ENCODE data around the gene KCNS1. TPM values are rescaled to one million over a fixed set of nuclear protein-coding genes. Genes with fewer than 3 reads are reported as not detected.

The KCNS1 gene
- total and polyA plus RNA-seq, 7 experiments from 2014 or later: 0.07 to 0.12 (median 0.08) TPM; not detected in 4

- Mint-ChIP-seq H3K27me3 (no peaks in the 10 kb centered on the region), H3K4me3 (peak overlapping the region in 7 of 10 donors; percentile 12 to 61 (median 46)), H3K4me1 (peaks cover 57 to 96% (median 91%) of the 10 kb centered on the region in 7 donors), H3K36me3 (peaks cover 11 to 47% (median 22%) of the 10 kb centered on the region in 5 donors), H3K9me3 (no peaks in the 10 kb centered on the region), H3K27ac (peak overlapping the region; percentile 17 to 89 (median 79))
- ChIA-PET POLR2A (interaction anchor here (0.8 to 1.2 kb wide), 2 partner anchors 9 to 37 kb away, joined by 3 to 4 read pairs; no protein-coding TSS in a partner anchor), CTCF (interaction anchor here (0.6 to 1.8 kb wide), 3 partner anchors 10 to 310 kb away, joined by 3 to 7 read pairs (median 3); no protein-coding TSS in a partner anchor)
- H3K4me1 ChIP-seq (ENCODE audit: control insufficient read depth in 2 of 2, insufficient read depth in 2 of 2, low read length in 2 of 2): peaks cover 47 to 59% of the 10 kb centered on the region in 2 donors
- H3K27me3 ChIP-seq (ENCODE audit: control insufficient read depth in 2 of 2, insufficient read depth in 2 of 2, low read length in 2 of 2): no peaks in the 10 kb centered on the region
- peaks cover 9 to 64% (median 16%) of the 10 kb centered on the region in 3 experiments for H3K36me3 ChIP-seq (ENCODE audit: control insufficient read depth in 2 of 3, insufficient read depth in 3 of 3, low read length in 3 of 3)
- H3K9me3 ChIP-seq (ENCODE audit: control insufficient read depth in 2 of 3, low read length in 3 of 3): no peaks in the 10 kb centered on the region
- no peak for ATAC-seq
- intact Hi-C loops (cut with micrococcal nuclease): loop anchor here (2.0 kb wide), 2 partner anchors 17 to 43 kb away; no protein-coding TSS in a partner anchor
- H3K27ac ChIP-seq (ENCODE audit: low read depth, low read length): peak overlapping the region; percentile 43
- H3K4me3 ChIP-seq (ENCODE audit: low read length): no peak overlapping the region
- DNase-seq: no peak
Measured at GRCh38 chr20:45053430-45054351, 47.2 kb downstream of the KCNS1 start.

GRCh38 chr20:45052698-45053429 lies 48.1 kb downstream of the KCNS1 start:
- H3K9me3 Mint-ChIP-seq: no peaks in the 10 kb centered on the region
- peaks cover 11 to 48% (median 22%) of the 10 kb centered on the region in 5 donors for H3K36me3 Mint-ChIP-seq
- peak overlapping the region in 9 of 10 donors; percentile 17 to 61 (median 46) for H3K4me3 Mint-ChIP-seq
- no peaks in the 10 kb centered on the region for H3K27me3 Mint-ChIP-seq
- no peaks in the 10 kb centered on the region for H3K9me3 ChIP-seq (ENCODE audit: control insufficient read depth in 2 of 3, low read length in 3 of 3)
- intact Hi-C loops (cut with micrococcal nuclease): loop anchor here (2.0 kb wide), 2 partner anchors 16 to 44 kb away; no protein-coding TSS in a partner anchor
- no peaks in the 10 kb centered on the region for H3K27me3 ChIP-seq (ENCODE audit: control insufficient read depth in 2 of 2, insufficient read depth in 2 of 2, low read length in 2 of 2)
- CTCF ChIA-PET: interaction anchor here (0.6 to 0.8 kb wide), 3 partner anchors 9 to 311 kb away, joined by 3 to 5 read pairs (median 3); no protein-coding TSS in a partner anchor
- no peak overlapping the region for H3K4me3 ChIP-seq (ENCODE audit: low read length)
- DNase-seq: peak in 5 of 9 donors; percentile 12 to 25 (median 17)
- peak overlapping the region; percentile 17 to 89 (median 79) for H3K27ac Mint-ChIP-seq
- H3K4me1 Mint-ChIP-seq: peaks cover 64 to 96% (median 90%) of the 10 kb centered on the region in 7 donors
- H3K4me1 ChIP-seq (ENCODE audit: control insufficient read depth in 2 of 2, insufficient read depth in 2 of 2, low read length in 2 of 2): peaks cover 48 to 56% of the 10 kb centered on the region in 2 donors
- peak; percentile 83 for ATAC-seq
- POLR2A ChIA-PET: interaction anchor here (0.8 kb wide), 1 partner anchor 9 kb away, joined by 4 read pairs; no protein-coding TSS in a partner anchor
- peak overlapping the region; percentile 43 for H3K27ac ChIP-seq (ENCODE audit: low read depth, low read length)
- peaks cover 9 to 61% (median 16%) of the 10 kb centered on the region in 3 experiments for H3K36me3 ChIP-seq (ENCODE audit: control insufficient read depth in 2 of 3, insufficient read depth in 3 of 3, low read length in 3 of 3)

- intact Hi-C loops (cut with micrococcal nuclease): loop anchor here (2.0 kb wide), 2 partner anchors 15 to 45 kb away; no protein-coding TSS in a partner anchor
- H3K4me3 Mint-ChIP-seq: peak overlapping the region in 9 of 10 donors; percentile 30 to 66 (median 49)
- Histone ChIP-seq H3K4me1 (ENCODE audit: control insufficient read depth in 2 of 2, insufficient read depth in 2 of 2, low read length in 2 of 2) (peaks cover 56 to 58% of the 10 kb centered on the region in 2 donors), H3K27ac (ENCODE audit: low read depth, low read length) (peak overlapping the region; percentile 38), H3K4me3 (ENCODE audit: low read length) (no peak overlapping the region), H3K27me3 (ENCODE audit: control insufficient read depth in 2 of 2, insufficient read depth in 2 of 2, low read length in 2 of 2) (no peaks in the 10 kb centered on the region), H3K36me3 (ENCODE audit: control insufficient read depth in 2 of 3, insufficient read depth in 3 of 3, low read length in 3 of 3) (peaks cover 6 to 58% (median 12%) of the 10 kb centered on the region in 3 experiments), H3K9me3 (ENCODE audit: control insufficient read depth in 2 of 3, low read length in 3 of 3) (no peaks in the 10 kb centered on the region)
- no peak for DNase-seq
- H3K36me3 Mint-ChIP-seq: peaks cover 7 to 51% (median 20%) of the 10 kb centered on the region in 5 donors
- H3K27ac Mint-ChIP-seq: peak overlapping the region; percentile 7 to 89 (median 76)
- ATAC-seq: peak; percentile 41
- H3K27me3 Mint-ChIP-seq: no peaks in the 10 kb centered on the region
- peaks cover 66 to 94% (median 90%) of the 10 kb centered on the region in 7 donors for H3K4me1 Mint-ChIP-seq
- CTCF ChIA-PET: interaction anchor here (0.6 to 4.0 kb wide), 3 partner anchors 20 to 60 kb away, joined by 6 to 16 read pairs (median 8); no protein-coding TSS in a partner anchor
- POLR2A ChIA-PET: interaction anchor here (0.7 to 0.8 kb wide), 2 partner anchors 25 to 406 kb away, joined by 3 read pairs; no protein-coding TSS in a partner anchor
- H3K9me3 Mint-ChIP-seq: no peaks in the 10 kb centered on the region
Measured at GRCh38 chr20:45051204-45052060, 49.5 kb downstream of the KCNS1 start.

GRCh38 chr20:45049904-45050471 lies 50.9 kb downstream of the KCNS1 start:
- intact Hi-C loops (cut with micrococcal nuclease): loop anchor here in 1 of 2 donors (1.0 kb wide), 1 partner anchor 7 kb away; no protein-coding TSS in a partner anchor

GRCh38 chr20:45049438-45049837 lies 51.5 kb downstream of the KCNS1 start:
- Mint-ChIP-seq H3K4me3 (peak overlapping the region; percentile 62 to 89 (median 68)), H3K9me3 (no peaks in the 10 kb centered on the region), H3K4me1 (peaks cover 53 to 83% (median 76%) of the 10 kb centered on the region in 7 donors), H3K27me3 (no peaks in the 10 kb centered on the region), H3K36me3 (peaks cover 0 to 38% (median 11%) of the 10 kb centered on the region in 5 donors), H3K27ac (peak overlapping the region in 8 of 9 donors; percentile 59 to 90 (median 81))
- ATAC-seq (no peak), DNase-seq (no peak)
- intact Hi-C loops (cut with micrococcal nuclease): loop anchor here in 1 of 2 donors (1.0 kb wide), 1 partner anchor 8 kb away; no protein-coding TSS in a partner anchor
- Histone ChIP-seq H3K27me3 (ENCODE audit: control insufficient read depth in 2 of 2, insufficient read depth in 2 of 2, low read length in 2 of 2) (no peaks in the 10 kb centered on the region), H3K36me3 (ENCODE audit: control insufficient read depth in 2 of 3, insufficient read depth in 3 of 3, low read length in 3 of 3) (peaks cover 6 to 48% (median 12%) of the 10 kb centered on the region in 3 experiments), H3K9me3 (ENCODE audit: control insufficient read depth in 2 of 3, low read length in 3 of 3) (no peaks in the 10 kb centered on the region), H3K4me1 (ENCODE audit: control insufficient read depth in 2 of 2, insufficient read depth in 2 of 2, low read length in 2 of 2) (peaks cover 52 to 58% of the 10 kb centered on the region in 2 donors), H3K4me3 (ENCODE audit: low read length) (no peak overlapping the region), H3K27ac (ENCODE audit: low read depth, low read length) (peak overlapping the region; percentile 54)
- CTCF ChIA-PET: interaction anchor here (4.0 kb wide), 1 partner anchor 46 kb away, joined by 16 read pairs; no protein-coding TSS in a partner anchor
- POLR2A ChIA-PET: interaction anchor here (0.7 to 1.5 kb wide), 2 partner anchors 20 to 27 kb away, joined by 3 read pairs; no protein-coding TSS in a partner anchor

More at GRCh38 chr20:45049904-45050471, 50.9 kb downstream of the KCNS1 start:
- Mint-ChIP-seq H3K27ac (peak overlapping the region; percentile 59 to 93 (median 84)), H3K9me3 (no peaks in the 10 kb centered on the region), H3K4me1 (peaks cover 57 to 87% (median 80%) of the 10 kb centered on the region in 7 donors), H3K27me3 (no peaks in the 10 kb centered on the region), H3K36me3 (peaks cover 2 to 41% (median 12%) of the 10 kb centered on the region in 5 donors), H3K4me3 (peak overlapping the region; percentile 62 to 89 (median 68))
- ATAC-seq: peak; percentile 19
- peaks cover 56 to 58% of the 10 kb centered on the region in 2 donors for H3K4me1 ChIP-seq (ENCODE audit: control insufficient read depth in 2 of 2, insufficient read depth in 2 of 2, low read length in 2 of 2)
- no peaks in the 10 kb centered on the region for H3K27me3 ChIP-seq (ENCODE audit: control insufficient read depth in 2 of 2, insufficient read depth in 2 of 2, low read length in 2 of 2)
- no peak for DNase-seq
- H3K4me3 ChIP-seq (ENCODE audit: low read length): no peak overlapping the region
- CTCF ChIA-PET: interaction anchor here (0.9 to 4.0 kb wide), 3 partner anchors 11 to 61 kb away, joined by 5 to 16 read pairs (median 8); no protein-coding TSS in a partner anchor
- no peaks in the 10 kb centered on the region for H3K9me3 ChIP-seq (ENCODE audit: control insufficient read depth in 2 of 3, low read length in 3 of 3)
- H3K36me3 ChIP-seq (ENCODE audit: control insufficient read depth in 2 of 3, insufficient read depth in 3 of 3, low read length in 3 of 3): peaks cover 6 to 53% (median 12%) of the 10 kb centered on the region in 3 experiments
- H3K27ac ChIP-seq (ENCODE audit: low read depth, low read length): peak overlapping the region; percentile 54
- POLR2A ChIA-PET: no interaction called here
